ENCODE data around the gene SLC11A1.

SLC11A1 gene, protein sequence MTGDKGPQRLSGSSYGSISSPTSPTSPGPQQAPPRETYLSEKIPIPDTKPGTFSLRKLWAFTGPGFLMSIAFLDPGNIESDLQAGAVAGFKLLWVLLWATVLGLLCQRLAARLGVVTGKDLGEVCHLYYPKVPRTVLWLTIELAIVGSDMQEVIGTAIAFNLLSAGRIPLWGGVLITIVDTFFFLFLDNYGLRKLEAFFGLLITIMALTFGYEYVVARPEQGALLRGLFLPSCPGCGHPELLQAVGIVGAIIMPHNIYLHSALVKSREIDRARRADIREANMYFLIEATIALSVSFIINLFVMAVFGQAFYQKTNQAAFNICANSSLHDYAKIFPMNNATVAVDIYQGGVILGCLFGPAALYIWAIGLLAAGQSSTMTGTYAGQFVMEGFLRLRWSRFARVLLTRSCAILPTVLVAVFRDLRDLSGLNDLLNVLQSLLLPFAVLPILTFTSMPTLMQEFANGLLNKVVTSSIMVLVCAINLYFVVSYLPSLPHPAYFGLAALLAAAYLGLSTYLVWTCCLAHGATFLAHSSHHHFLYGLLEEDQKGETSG

DNA sequence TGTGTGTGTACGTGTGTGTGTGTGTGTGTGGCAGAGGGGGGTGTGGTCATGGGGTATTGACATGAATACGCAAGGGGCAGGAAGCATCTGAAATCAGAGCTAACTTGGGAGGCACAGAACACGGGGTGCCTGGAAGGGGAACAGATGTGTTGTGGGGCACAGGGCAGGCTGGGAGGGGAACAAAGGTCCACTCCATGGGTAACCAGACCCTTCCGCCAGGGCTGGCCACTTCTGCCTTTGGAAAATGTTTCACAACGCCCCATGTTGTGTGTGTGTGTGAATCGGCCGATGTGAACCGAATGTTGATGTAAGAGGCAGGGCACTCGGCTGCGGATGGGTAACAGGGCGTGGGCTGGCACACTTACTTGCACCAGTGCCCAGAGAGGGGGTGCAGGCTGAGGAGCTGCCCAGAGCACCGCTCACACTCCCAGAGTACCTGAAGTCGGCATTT, at the start of gene SLC11A1:
TSS of gene SLC11A1 (plus strand) at position 358 of the 451 bp plus-strand sequence. CDS start 96 bp downstream, outside the sequence.
- ATAC-seq, result no peak
- no peak for DNase-seq

DNA sequence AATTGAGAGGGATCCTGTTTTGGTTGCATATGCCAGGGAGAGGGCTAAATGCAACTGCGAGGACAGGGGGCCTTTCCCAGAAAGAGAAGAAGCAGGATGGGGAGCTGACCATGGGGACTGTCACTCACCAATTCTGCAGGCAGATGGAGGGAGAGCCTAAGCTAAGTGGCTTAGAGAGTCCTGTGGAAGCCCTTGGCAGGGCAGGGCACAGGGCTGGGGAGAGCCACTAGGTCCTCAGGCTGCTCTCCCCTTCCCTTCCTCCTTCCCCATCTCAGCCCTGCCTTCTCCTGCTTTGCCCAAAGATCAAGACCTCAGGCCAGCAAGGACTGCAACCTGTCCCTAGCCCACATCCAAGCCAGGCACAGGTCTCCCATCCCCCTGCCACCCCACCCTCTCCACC, 49.8 kb upstream of the SLC11A1 start:
- ATAC-seq (no peak), DNase-seq (no peak)

DNA sequence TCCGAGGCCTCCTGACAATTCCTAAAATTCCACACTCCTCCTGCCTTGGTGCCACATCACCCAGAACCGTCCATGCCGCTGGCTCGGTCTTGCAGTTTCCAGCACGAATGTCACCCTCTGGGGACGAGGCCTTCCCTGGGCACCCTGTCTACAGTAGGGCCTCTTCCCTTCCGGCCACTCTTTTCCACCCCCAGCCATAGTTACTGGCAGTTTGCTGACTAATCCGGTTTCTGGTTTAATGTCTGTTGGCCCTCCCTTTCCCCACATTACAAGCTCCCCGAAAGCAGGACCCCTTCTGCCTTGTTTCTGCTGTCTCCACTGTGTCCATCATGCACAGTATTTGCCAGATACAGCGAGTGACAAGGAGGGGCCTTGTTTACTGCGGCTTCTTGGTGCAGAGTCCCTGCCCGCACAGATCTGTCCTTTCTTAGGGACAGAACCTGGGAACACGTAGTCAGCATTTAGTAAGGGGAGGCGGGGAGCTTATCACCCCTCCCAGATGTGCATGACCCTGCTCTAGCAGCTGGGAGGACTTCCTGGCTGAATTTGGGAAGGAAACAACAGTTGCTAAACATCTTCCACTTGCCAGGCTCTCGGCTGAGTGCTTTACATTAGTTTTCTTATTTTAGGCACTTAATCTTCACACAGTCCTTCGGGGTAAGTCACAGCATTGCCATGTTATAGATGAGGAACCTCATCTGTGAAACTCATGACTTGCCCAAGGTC, 49.0 kb upstream of the SLC11A1 start:
- DNase-seq, result no peak
- no peak for ATAC-seq

DNA sequence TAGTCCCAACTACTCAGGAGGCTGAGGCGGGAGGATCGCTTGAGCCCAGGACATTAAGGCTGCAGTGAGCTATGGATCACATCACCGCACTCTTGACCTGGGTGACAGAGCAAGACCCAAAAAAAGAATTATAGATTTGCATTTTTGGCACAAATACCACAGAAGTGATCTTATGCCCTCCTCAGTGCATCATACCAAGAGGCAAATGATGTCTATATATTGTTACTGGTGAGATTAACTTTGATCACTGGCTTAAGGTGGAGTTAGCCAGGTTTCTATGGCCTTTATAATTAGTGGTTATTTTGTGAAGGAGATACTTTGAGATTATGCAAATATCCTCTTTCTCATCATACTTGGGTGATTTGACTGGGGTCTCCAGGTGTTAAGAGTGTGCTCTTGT, 47.5 kb upstream of the SLC11A1 start:
- DNase-seq, result no peak
- ATAC-seq, result no peak

DNA sequence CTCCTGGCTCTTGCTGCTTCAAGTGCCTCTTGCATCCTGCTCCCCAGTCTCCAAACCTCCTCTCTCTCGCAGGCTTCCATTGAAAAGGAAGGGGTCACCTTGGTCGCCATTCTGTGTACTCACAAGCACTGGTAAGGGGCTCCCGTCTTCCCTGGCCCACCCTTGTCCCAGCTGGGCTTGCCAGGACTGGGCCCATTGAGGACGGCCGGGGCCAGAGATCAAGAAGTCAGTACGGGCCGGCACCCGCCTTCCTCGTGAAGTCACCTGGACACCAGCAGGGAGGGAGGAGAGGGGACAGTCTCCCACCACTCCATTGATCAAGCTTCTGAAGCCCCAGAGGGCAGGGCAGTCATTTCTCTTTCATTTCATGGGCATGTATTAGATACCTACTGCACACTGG, 41.4 kb upstream of the SLC11A1 start:
- DNase-seq (no peak), ATAC-seq (no peak)

DNA sequence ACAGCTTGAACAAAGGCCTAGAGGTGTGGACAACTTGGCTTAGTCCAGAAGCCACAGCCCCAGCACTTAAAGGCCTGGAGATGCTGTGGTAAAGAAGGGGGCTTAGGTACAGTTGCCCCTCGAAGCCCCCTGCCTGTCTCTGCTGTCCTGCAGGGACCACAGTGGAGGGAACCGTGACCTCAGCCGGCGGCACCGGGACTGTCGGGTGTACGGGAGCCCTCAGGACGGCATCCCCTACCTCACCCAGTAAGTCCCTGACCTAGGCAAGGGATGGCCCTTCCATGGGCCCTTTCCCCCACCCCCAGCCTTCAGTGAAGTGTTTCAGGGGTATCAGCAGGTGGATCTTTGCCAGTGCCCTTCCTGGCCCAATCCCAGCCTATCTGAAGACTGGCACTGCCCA, 40.7 kb upstream of the SLC11A1 start:
- no peak for DNase-seq
- ATAC-seq, result no peak

DNA sequence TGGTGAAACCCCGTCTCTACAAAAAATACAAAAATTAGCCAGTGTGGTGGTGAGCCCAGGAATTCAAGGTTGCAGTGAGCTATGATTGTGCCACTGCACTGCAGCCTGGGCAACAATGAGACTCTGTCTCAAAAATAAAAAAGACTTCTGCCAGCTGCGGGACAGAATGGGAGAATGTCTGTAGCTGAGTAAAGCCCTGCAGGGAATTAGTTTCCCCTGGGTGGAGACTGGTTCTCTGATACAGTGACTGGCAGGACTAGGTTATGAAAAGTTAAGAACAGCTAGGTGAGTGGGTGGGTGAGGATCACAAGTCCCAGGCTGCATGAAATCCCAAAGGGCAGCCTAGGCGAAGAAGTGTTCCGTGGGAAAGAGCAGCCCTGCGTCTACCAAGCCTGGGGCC, 39.2 kb upstream of the SLC11A1 start:
- no peak for DNase-seq
- ATAC-seq, result no peak

DNA sequence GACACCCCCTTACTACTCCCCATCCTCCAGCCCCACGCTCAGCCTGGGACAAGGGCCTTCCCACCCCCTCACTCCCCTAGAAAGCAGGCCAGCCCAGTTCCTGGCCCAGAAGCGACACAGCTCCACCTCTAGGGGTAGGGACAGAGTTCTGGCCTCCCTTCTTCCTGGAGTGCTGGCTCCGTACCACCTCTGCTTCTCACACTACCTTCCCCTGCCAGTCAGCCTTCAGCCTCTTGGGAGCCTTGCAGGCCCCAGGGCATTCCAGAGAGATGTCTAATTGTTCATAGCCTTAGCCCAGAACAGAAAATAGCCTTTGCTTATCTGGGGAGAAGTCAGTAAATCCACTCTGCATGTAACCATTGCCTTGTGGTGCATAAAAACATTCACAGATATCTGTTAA, 38.5 kb upstream of the SLC11A1 start:
- no peak for DNase-seq
- no peak for ATAC-seq

DNA sequence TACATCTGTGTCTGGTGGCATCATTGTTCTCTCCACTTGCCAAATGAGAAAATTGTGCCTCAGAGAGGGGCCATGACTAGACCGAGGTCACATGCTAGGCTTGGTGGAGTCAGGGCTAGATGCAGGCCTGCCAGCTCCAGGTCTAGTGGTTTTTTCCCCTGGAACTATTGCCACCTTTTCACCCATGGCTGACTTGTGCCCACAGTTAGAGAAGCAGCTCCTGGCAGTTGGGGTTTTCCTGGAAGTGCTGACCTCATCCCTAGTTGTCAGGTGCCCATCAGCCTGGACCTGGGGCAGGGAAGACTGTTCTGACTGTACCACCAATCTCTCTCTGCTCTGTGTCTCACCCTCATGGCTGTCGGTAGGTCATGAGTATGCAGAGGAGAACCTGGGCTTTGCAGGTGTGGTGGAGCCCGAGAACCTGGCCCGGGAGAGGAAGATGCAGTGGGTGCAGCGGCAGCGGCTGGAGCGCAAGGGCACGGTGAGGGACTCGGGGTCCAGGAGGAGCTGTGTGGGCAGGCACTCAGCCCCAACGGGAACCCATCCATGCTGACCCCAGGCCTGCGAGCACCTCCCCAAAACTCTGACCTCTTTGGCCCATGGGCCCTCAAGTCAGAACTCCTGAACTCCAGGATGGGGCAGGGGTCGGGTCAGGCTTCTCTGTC, 37.9 kb upstream of the SLC11A1 start:
- no peak for ATAC-seq
- DNase-seq, result no peak

DNA sequence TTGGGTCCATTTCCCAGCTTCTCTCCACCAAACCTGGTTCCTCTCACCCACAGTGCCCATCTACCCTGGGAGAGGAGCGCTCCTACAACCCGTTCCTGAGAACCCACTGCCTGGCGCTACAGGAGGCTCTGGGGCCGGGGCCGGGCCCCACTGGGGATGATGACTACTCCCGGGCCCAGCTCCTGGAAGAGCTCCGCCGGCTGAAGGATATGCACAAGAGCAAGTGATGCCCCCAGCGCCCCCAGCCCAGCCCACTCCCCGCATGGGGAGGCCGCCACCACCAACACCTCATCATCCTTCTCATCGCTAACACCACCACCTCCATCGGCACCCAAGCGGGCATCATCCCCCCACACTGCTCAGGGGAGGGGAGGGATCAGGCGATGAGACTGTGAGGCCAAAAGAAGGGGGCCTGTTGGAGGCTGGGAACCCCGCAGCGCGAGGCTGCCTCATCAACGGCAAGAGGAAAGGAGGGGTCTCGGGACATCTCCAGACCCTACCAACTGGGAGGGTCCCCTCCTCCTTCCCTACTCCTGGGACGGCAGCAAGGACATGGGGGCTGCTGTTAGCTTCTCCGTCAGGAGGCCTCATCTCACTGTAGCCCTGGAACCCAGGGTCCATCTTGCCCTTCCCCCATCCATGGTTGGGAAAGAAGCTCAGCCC, 37.2 kb upstream of the SLC11A1 start:
- no peak for ATAC-seq
- DNase-seq, result no peak

DNA sequence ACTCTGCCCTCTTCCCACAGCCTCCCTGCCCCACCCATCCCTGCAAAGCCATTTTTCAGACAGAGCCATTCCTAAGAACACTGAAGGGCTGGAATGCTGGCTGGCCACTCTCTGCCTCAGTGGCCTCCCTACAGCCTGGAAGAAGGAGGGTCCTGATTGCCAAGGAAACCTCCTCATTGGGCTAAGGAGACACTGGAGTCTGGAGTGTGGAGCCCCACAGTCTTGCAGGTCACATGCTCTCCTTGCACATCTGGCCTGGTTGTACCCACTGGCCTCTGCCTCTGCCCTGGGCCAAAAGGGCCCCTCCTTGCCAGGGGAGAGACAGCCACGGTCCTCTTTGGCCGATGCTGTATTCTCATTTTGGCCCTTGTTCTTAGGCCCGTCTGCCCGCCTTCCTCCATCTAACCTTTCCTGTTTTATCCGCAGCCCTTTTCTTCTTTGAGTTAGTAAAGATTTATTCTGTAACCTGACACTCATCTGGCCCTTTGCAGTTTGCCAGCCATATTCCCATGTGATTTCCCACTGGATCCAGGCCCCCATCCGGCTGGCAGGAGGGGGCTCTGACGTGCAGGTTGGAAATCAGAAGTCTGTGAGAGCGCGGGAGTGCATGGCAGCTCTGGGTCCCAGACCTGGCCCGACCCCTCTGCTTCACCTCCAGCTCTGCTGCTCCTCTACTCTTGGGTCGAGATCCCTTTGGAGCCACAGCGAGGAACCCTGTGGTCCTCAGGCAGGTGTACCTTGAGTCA, 36.4 kb upstream of the SLC11A1 start:
- ATAC-seq, result no peak
- DNase-seq, result no peak

DNA sequence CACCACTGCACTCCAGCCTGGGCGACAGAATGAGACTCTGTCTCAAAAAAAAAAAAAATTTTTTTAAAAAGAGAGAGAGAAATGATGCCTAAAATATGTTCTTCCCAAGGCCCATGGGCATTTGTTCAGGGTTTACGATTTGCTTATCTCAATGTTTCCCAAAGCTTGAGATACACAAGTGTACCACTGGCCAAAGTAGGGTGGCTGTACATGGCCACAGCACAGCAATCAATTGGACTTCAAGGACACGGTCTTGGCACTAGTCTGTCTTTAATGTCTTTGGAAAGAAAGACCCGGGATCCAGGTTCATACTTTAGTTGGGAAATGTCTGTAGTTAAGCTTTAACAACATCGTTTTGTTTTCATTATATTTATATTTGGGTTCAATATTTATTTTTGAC, 34.9 kb upstream of the SLC11A1 start:
- ATAC-seq (no peak), DNase-seq (no peak)

DNA sequence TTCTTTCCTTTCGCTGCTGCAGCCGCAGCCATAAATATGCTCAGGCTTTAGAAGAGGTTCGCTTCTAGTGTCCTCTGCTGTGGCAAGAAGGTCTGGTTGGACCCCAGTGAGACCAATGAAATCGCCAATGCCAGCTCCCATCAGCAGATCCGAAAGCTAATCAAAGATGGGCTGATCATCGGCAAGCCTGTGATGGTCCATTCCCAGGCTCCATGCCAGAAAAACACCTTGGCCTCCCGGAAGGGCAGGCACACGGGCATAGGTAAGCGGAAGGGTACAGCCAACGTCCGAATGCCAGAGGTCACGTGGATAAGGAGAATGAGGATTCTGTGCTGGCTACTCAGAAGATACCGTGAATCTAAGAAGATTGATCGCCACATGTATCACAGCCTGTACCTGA, 28.0 kb upstream of the SLC11A1 start:
- DNase-seq, result no peak

DNA sequence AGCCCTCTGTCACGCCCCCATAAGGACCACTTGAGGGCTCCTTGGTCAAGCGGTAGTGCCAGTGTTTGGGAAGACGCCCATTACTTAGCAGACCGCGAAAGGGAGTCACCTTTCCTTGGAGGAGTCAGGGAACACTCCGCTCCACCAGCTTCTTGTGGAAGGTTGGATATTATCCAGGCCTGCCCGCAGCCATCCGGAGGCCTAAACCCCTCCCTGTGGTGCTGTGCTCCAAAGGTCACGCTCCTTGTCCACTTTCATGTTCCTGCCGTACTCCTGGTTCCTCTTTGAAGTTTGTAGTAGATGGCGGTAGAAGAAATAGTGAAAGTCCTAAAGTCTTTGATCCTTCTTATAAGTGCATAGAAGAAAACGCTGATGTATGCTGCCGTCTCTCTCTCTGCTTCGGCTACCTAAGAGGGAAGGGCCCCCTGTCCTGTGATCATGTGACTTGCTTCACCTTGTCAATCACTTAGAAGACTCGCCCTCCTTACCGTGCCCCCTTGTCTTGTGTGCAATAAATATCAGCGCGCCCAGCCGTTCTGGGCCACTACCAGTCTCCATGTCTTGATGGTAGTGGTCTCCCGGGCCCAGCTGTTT, 27.1 kb upstream of the SLC11A1 start:
- DNase-seq (no peak), ATAC-seq (no peak)

More for the DNA sequence above, 28.0 kb upstream of the SLC11A1 start:
- ATAC-seq, result no peak

DNA sequence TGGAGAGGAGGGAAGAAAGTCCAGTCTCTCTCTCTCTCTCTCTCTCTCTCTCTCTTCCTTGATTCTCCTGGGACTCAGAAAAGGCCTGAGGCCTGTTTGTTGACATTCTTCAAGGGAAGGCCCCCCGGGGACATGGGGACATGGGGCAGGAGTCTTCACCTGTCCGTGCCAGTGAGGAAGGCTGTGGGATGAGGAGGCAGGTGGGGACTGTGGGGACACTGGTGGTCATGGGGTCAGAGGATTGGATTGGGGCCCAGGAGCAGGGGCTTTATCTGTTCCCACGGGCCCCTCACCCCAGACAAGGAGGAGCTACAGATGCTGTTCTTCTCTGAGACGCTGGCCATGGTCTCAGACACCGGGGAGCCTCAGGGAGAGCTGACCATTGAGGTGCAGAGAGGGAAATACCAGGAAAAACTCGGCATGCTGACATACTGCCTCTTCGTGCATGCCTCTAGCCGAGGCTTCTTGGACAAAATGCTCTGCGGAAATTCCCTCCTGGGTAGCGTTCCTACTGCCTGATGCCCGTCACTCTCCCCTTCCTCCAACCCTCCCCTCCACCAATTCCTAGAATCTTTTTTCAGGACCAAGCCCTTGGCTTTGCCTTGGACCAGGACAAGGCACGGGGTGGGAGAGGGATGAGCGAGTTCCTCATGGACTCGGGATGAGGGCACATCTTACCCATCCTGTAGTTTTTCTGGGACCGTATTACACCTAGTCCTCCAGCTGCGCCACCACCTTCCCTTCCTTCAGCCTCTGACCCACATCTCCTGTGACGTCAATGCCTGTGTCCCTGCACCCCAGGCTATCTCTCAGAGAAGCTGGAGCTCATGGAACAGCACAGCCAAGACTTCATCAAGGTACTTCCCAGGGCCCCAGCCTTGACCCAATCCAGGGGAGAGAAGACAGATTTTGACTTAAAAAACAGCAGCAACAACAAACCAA, 24.6 kb upstream of the SLC11A1 start:
- DNase-seq (no peak), ATAC-seq (no peak)

DNA sequence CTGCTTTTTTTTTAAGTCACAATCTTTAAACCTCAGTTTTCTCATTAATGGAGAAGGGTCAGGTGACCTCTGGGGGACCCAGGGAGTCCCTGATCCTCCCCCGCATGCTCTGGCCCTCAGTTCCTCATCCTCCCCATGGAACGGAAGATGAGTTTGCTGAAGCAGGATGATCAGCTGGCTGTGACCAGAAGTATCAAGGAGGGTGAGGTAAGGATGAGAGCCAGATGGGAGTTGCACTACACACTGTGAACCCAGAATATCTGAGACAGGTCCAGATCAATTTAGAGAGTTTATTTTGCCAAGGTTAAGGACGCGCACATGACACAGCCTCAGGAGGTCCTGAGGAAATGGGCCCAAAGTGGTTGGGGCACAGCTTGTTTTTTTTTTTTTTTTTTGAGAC, 21.6 kb upstream of the SLC11A1 start:
- DNase-seq (no peak), ATAC-seq (no peak)

DNA sequence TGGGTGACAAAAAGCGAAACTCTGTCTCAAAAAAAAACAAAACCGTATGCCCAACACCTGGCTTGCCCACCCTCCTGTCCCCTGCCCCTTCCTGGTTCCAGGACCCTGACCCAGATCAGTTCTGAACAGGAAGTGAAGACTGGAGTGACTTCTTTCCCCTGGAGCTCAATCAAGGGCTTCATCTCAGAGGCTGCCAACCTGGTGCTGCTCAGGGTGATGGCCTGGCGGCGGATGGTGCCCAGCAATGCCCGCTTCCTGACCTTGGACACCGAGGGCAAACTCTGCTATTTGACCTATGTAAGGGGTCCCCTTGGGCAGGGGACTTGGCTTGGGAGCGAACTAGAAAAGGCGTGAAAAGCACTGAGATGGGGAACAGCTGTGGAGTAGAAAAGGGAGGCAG, 19.5 kb upstream of the SLC11A1 start:
- no peak for DNase-seq
- no peak for ATAC-seq

DNA sequence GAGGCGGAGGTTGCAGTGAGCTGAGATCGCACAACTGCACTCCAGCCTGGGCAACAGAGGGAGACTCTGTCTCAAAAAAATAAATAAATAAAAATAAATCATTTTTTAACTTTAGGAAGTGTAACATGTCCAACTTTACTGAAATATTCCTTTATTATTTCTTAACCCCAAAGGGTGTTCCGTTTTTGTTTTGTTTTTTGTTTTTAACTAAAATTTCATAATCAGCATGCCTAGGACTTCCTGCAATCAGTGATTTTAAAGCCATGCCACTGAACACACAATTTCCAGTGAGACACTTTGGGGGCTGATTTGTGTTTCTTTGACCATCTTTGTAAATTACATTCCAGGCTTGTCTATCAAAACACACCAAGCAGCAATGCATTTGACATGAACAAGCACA, 18.3 kb upstream of the SLC11A1 start:
- ATAC-seq, result no peak

DNA sequence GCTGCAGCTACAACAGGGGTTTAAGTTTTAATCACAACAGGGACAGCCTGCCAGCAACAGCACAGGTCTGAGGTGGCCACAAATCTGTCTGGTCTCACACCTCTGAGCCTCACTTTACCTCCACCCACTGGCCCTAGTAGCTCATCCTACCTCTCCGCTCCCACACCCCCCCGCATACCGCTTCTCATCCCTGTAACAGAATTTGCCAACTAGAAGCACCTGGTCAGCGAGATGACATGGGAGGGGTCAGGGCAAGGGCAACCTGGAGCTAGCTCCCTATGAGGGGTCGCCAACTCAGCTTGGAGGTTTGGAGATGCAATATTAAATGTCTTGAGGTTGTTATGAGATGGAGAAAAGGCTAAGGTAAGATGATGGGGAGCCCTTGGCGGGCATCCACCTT, 17.9 kb upstream of the SLC11A1 start:
- DNase-seq (no peak), ATAC-seq (no peak)

More for the DNA sequence above, 18.3 kb upstream of the SLC11A1 start:
- no peak for DNase-seq
